ENCODE measurements around the gene CNTNAP2. TPM values are rescaled to one million over a fixed set of nuclear protein-coding genes. Genes with fewer than 3 reads are reported as not detected.

The CNTNAP2 gene
- polyA plus RNA-seq, 2 donors, result 0.41 to 0.48 TPM

DNA sequence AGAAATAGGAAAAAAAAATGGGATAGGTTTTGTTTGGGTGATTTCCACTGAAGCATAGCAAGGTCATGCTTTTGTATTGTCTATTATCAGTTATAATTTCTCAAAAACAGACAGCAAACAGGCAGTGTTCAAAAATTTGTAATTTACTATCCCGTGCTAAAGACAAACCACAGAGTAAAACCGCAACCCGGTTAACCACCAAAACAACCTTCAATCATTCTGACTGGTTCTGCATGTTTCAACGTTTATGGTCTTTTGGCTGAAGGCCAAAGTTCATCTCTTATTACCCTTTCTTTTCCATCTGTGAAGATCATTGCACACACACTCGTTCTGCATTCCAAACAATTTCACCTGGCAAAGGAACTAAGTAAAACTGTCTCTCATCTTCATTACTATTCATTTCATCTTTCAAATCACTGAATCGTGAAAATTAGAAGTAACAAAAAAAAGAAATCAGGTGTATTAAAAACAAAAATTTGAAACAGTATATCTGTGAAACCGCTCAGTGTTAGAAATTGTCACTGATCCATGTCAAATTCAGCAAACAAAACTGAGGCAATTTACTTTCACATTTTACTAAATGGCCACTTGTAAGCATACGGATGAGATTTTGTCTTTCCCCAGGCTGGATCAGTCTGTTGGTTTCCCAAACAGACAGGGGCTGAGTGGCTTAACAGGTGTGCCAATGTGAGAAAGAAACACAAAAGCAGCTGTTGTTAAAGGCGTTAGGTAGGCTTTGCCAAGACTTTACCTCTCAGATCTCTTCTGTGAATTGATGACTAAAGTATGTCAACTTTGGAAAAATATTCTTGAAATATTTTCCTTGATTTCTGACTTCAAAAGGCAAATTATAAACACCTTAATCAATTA lies 539.6 kb downstream of the CNTNAP2 start:
- no peak overlapping the region for H3K27ac ChIP-seq (ENCODE audit: low read depth in 2 of 2, low read length in 1 of 2)
- H3K27me3 ChIP-seq (ENCODE audit: control insufficient read depth in 1 of 2, insufficient read depth in 2 of 2, low read length in 2 of 2), result no peaks in the 10 kb centered on the region
- H3K4me1 ChIP-seq (ENCODE audit: control insufficient read depth in 2 of 2, insufficient read depth in 2 of 2, low read length in 1 of 2), result no peaks in the 10 kb centered on the region
- WGBS, 2 donors, result 12 to 17% methylated on average over 9 of the region's 9 CpGs
- no peaks in the 10 kb centered on the region for H3K36me3 ChIP-seq (ENCODE audit: control insufficient read depth in 2 of 2, insufficient read depth in 2 of 2, low read length in 1 of 2)
- no peaks in the 10 kb centered on the region for H3K9me3 ChIP-seq (ENCODE audit: control insufficient read depth in 2 of 2, insufficient read depth in 1 of 2, low read depth in 1 of 2, low read length in 1 of 2)
- H3K4me3 ChIP-seq (ENCODE audit: low read depth in 1 of 2, low read length in 2 of 2), result no peak overlapping the region

DNA sequence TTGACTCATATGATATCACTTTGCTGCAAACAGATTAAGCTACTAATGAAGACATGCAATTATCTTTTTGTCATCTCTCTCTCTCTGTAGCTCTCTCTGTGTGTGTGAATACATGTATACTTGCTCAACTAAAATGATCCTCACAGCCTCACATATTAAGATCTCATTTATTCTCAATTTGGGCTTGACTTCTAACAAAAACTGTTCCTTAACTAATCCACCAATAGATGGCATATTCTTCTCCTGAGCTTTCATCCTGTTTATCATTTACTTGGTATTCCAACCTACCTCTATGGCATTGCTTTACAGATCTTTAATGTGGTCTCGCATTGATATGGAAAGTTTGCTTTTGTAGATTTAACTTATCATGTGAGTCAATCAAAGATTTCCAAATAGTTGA lies 540.4 kb downstream of the CNTNAP2 start:
- no peak overlapping the region for H3K4me3 ChIP-seq (ENCODE audit: low read depth in 1 of 2, low read length in 2 of 2)
- H3K27me3 ChIP-seq (ENCODE audit: control insufficient read depth in 1 of 2, insufficient read depth in 2 of 2, low read length in 2 of 2), result no peaks in the 10 kb centered on the region
- no peaks in the 10 kb centered on the region for H3K4me1 ChIP-seq (ENCODE audit: control insufficient read depth in 2 of 2, insufficient read depth in 2 of 2, low read length in 1 of 2)
- H3K27ac ChIP-seq (ENCODE audit: low read depth in 2 of 2, low read length in 1 of 2), result no peak overlapping the region
- WGBS, 2 donors, result 91 to 93% methylated on average over 1 of the region's 1 CpG
- H3K36me3 ChIP-seq (ENCODE audit: control insufficient read depth in 2 of 2, insufficient read depth in 2 of 2, low read length in 1 of 2), result no peaks in the 10 kb centered on the region
- no peaks in the 10 kb centered on the region for H3K9me3 ChIP-seq (ENCODE audit: control insufficient read depth in 2 of 2, insufficient read depth in 1 of 2, low read depth in 1 of 2, low read length in 1 of 2)

DNA sequence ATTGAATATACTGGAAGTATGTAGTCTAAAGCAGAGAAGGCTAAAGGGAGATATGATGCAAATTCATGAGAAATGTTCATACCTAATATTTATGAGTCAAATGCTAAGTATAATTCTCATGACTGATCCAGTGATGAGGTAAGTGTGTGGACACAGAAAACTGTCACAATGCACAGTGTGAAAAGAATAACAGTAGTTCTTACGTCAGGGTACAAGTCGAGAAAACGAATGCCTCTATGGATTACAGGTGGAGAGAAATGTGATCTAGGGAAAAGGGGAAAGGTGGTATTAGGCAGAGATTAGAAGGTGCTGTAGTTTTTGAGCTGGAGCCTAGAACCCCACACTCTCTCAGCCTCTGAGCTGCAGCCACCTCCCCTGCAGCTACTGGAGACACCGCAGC lies 542.0 kb downstream of the CNTNAP2 start:
- Histone ChIP-seq H3K9me3 (ENCODE audit: control insufficient read depth in 2 of 2, insufficient read depth in 1 of 2, low read depth in 1 of 2, low read length in 1 of 2) (no peaks in the 10 kb centered on the region), H3K4me1 (ENCODE audit: control insufficient read depth in 2 of 2, insufficient read depth in 2 of 2, low read length in 1 of 2) (no peaks in the 10 kb centered on the region), H3K36me3 (ENCODE audit: control insufficient read depth in 2 of 2, insufficient read depth in 2 of 2, low read length in 1 of 2) (no peaks in the 10 kb centered on the region), H3K27me3 (ENCODE audit: control insufficient read depth in 1 of 2, insufficient read depth in 2 of 2, low read length in 2 of 2) (no peaks in the 10 kb centered on the region), H3K4me3 (ENCODE audit: low read depth in 1 of 2, low read length in 2 of 2) (no peak overlapping the region), H3K27ac (ENCODE audit: low read depth in 2 of 2, low read length in 1 of 2) (no peak overlapping the region)
- WGBS, 2 donors, result 70 to 89% methylated on average over 4 of the region's 4 CpGs

DNA sequence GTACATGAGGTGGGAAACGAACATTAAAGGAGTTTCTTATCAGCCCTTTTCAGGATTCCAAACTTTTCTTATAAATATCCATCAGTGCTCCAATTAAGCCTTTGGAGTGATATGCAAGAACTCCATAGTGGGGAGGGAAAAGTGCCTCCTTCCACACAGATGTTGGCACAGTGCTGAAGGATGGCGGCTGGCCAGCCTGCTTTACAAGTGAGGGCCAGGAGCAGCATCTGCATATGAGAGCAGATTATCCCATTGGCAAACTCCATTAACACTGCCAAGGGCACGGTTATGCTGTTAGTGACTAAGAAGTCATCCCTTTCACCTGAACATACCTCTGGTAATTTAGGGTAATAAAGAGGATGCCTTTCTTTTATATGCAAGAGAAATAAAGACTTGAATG lies 543.1 kb downstream of the CNTNAP2 start:
- H3K36me3 ChIP-seq (ENCODE audit: control insufficient read depth in 2 of 2, insufficient read depth in 2 of 2, low read length in 1 of 2), result no peaks in the 10 kb centered on the region
- H3K9me3 ChIP-seq (ENCODE audit: control insufficient read depth in 2 of 2, insufficient read depth in 1 of 2, low read depth in 1 of 2, low read length in 1 of 2), result no peaks in the 10 kb centered on the region
- H3K4me1 ChIP-seq (ENCODE audit: control insufficient read depth in 2 of 2, insufficient read depth in 2 of 2, low read length in 1 of 2), result no peaks in the 10 kb centered on the region
- H3K27ac ChIP-seq (ENCODE audit: low read depth in 2 of 2, low read length in 1 of 2), result no peak overlapping the region
- H3K4me3 ChIP-seq (ENCODE audit: low read depth in 1 of 2, low read length in 2 of 2), result no peak overlapping the region
- no peaks in the 10 kb centered on the region for H3K27me3 ChIP-seq (ENCODE audit: control insufficient read depth in 1 of 2, insufficient read depth in 2 of 2, low read length in 2 of 2)
- WGBS, 2 donors, result 63 to 69% methylated on average over 3 of the region's 3 CpGs

DNA sequence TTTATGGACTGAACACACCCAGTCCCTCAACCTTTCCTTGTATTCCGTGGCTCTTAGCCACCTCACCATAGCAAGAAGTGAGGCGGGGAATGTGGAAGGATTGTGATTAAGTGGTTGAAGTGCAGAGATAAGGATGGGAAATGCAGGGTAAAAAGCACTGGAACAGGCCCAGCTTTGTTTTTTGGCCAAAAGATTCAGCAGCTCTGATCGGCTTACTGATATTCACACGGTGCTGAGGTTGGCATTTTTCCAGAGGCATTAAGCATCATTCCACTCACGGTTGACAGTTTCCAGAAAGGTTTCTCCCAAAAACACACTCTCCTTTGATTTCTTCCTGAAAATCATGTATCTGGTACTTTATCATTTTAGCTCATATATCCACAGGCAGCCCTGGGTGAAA lies 544.2 kb downstream of the CNTNAP2 start:
- Histone ChIP-seq H3K4me1 (ENCODE audit: control insufficient read depth in 2 of 2, insufficient read depth in 2 of 2, low read length in 1 of 2) (no peaks in the 10 kb centered on the region), H3K27me3 (ENCODE audit: control insufficient read depth in 1 of 2, insufficient read depth in 2 of 2, low read length in 2 of 2) (no peaks in the 10 kb centered on the region), H3K27ac (ENCODE audit: low read depth in 2 of 2, low read length in 1 of 2) (no peak overlapping the region), H3K9me3 (ENCODE audit: control insufficient read depth in 2 of 2, insufficient read depth in 1 of 2, low read depth in 1 of 2, low read length in 1 of 2) (no peaks in the 10 kb centered on the region), H3K4me3 (ENCODE audit: low read depth in 1 of 2, low read length in 2 of 2) (no peak overlapping the region), H3K36me3 (ENCODE audit: control insufficient read depth in 2 of 2, insufficient read depth in 2 of 2, low read length in 1 of 2) (no peaks in the 10 kb centered on the region)
- WGBS, 2 donors, result 36 to 44% methylated on average over 5 of the region's 5 CpGs

DNA sequence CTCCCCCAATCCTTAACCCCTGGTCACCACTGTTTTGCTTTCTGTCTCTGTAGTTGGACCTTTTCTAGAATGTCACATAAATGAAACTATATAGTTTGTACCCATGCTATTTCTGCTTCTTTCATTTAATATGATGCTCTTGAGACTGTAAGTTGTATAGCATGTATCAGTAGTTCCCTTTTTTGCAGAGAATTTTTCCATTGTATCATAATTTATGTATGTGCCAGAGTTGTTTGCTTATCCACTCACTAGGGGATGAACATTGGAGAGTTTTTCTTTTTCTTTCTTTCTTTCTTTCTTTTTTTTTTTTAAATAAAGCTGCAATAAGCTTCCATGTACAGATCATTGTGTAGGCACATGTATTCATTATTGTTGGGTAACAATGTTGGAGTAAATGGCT lies 544.8 kb downstream of the CNTNAP2 start:
- Histone ChIP-seq H3K9me3 (ENCODE audit: control insufficient read depth in 2 of 2, insufficient read depth in 1 of 2, low read depth in 1 of 2, low read length in 1 of 2) (no peaks in the 10 kb centered on the region), H3K27me3 (ENCODE audit: control insufficient read depth in 1 of 2, insufficient read depth in 2 of 2, low read length in 2 of 2) (no peaks in the 10 kb centered on the region), H3K27ac (ENCODE audit: low read depth in 2 of 2, low read length in 1 of 2) (no peak overlapping the region), H3K4me3 (ENCODE audit: low read depth in 1 of 2, low read length in 2 of 2) (no peak overlapping the region), H3K36me3 (ENCODE audit: control insufficient read depth in 2 of 2, insufficient read depth in 2 of 2, low read length in 1 of 2) (no peaks in the 10 kb centered on the region), H3K4me1 (ENCODE audit: control insufficient read depth in 2 of 2, insufficient read depth in 2 of 2, low read length in 1 of 2) (no peaks in the 10 kb centered on the region)

DNA sequence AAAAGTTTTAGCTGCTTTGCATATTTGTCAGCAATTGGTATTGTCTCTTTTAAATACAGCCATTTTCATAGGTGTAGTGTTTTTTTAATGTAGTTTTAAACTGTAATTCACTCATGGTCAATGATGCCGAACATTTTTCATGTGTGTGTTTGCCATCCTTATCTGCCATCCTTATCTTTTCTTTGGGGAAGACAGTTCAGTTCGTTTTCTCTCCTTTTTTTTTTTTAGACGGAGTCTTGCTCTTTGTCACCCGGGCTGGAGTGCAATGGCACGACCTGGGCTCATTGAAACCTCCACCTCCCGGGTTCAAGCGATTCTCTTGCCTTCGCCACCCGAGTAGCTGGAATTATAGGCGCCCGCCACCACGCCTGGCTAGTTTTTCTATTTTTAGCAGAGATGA lies 545.3 kb downstream of the CNTNAP2 start:
- H3K27me3 ChIP-seq (ENCODE audit: control insufficient read depth in 1 of 2, insufficient read depth in 2 of 2, low read length in 2 of 2), result no peaks in the 10 kb centered on the region
- no peaks in the 10 kb centered on the region for H3K4me1 ChIP-seq (ENCODE audit: control insufficient read depth in 2 of 2, insufficient read depth in 2 of 2, low read length in 1 of 2)
- no peak overlapping the region for H3K4me3 ChIP-seq (ENCODE audit: low read depth in 1 of 2, low read length in 2 of 2)
- 73 to 77% methylated on average over 12 of the region's 12 CpGs for WGBS, 2 donors
- no peaks in the 10 kb centered on the region for H3K36me3 ChIP-seq (ENCODE audit: control insufficient read depth in 2 of 2, insufficient read depth in 2 of 2, low read length in 1 of 2)
- no peaks in the 10 kb centered on the region for H3K9me3 ChIP-seq (ENCODE audit: control insufficient read depth in 2 of 2, insufficient read depth in 1 of 2, low read depth in 1 of 2, low read length in 1 of 2)
- no peak overlapping the region for H3K27ac ChIP-seq (ENCODE audit: low read depth in 2 of 2, low read length in 1 of 2)

DNA sequence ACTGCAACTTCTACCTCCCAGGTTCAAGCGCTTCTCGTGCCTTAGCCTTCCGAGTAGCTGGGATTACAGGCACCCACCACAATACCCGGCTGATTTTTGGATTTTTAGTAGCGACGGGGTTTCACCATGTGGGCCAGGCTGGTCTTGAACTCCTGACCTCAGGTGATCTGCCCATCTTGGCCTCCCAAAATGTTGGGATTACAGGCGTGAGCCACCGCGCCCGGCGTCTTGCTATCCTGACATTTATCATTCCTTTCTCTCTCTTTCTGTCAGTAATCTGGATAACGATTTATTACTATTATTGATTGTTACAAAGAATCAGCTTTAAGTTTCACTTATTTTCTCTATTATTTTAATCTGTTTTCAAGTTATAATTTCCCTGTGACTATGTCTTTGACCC lies 548.4 kb downstream of the CNTNAP2 start:
- H3K4me1 ChIP-seq (ENCODE audit: control insufficient read depth in 2 of 2, insufficient read depth in 2 of 2, low read length in 1 of 2), result no peaks in the 10 kb centered on the region
- no peak overlapping the region for H3K4me3 ChIP-seq (ENCODE audit: low read depth in 1 of 2, low read length in 2 of 2)
- no peaks in the 10 kb centered on the region for H3K27me3 ChIP-seq (ENCODE audit: control insufficient read depth in 1 of 2, insufficient read depth in 2 of 2, low read length in 2 of 2)
- WGBS, 2 donors, result 89 to 94% methylated on average over 12 of the region's 12 CpGs
- H3K9me3 ChIP-seq (ENCODE audit: control insufficient read depth in 2 of 2, insufficient read depth in 1 of 2, low read depth in 1 of 2, low read length in 1 of 2), result no peaks in the 10 kb centered on the region
- no peaks in the 10 kb centered on the region for H3K36me3 ChIP-seq (ENCODE audit: control insufficient read depth in 2 of 2, insufficient read depth in 2 of 2, low read length in 1 of 2)
- H3K27ac ChIP-seq (ENCODE audit: low read depth in 2 of 2, low read length in 1 of 2), result no peak overlapping the region

DNA sequence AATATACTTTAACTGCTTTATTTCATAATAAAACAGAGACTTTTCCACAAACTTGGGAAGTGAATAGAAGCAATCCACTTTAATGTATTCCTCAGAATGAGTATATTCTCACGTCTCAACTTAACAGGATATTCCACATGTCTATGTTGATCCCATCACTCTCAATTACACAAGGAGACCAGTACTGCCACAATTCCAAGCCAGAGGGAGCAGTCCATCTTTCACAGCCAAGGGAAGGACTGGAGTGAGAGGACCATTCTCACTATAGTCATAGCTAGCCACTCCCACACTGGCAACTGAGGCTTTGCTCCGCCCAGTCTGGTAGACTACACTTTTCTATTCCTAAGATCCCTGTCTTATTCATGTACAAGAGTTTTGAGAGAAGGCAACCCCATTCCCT lies 553.9 kb downstream of the CNTNAP2 start:
- no peaks in the 10 kb centered on the region for H3K36me3 ChIP-seq (ENCODE audit: control insufficient read depth in 2 of 2, insufficient read depth in 2 of 2, low read length in 1 of 2)
- no peaks in the 10 kb centered on the region for H3K27me3 ChIP-seq (ENCODE audit: control insufficient read depth in 1 of 2, insufficient read depth in 2 of 2, low read length in 2 of 2)
- WGBS, 2 donors, result 87 to 89% methylated on average over 2 of the region's 2 CpGs

DNA sequence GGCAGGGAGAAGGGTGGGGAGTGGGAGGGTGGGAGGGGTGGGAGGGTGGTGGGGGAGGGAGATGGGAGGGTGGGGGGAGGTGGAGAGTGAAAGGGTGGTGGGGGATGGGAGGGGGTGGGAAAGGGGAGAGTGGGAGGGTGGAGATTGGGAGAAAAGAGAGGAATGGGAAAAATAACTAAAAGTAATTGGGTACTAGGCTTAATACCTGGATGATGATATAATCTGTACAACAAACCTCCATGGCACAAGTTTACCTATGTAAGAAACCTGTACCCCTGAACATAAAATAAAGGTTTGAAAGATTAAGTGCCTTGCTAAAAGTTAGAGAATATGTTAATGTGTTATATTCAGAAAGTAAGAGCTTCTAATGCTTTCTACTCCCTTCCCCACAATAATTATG lies 564.9 kb downstream of the CNTNAP2 start:
- no peak overlapping the region for H3K27ac ChIP-seq (ENCODE audit: low read depth in 2 of 2, low read length in 1 of 2)
- H3K4me1 ChIP-seq (ENCODE audit: control insufficient read depth in 2 of 2, insufficient read depth in 2 of 2, low read length in 1 of 2), result no peaks in the 10 kb centered on the region
- H3K4me3 ChIP-seq (ENCODE audit: low read depth in 1 of 2, low read length in 2 of 2), result no peak overlapping the region
- no peaks in the 10 kb centered on the region for H3K36me3 ChIP-seq (ENCODE audit: control insufficient read depth in 2 of 2, insufficient read depth in 2 of 2, low read length in 1 of 2)
- H3K9me3 ChIP-seq (ENCODE audit: control insufficient read depth in 2 of 2, insufficient read depth in 1 of 2, low read depth in 1 of 2, low read length in 1 of 2), result no peaks in the 10 kb centered on the region
- no peaks in the 10 kb centered on the region for H3K27me3 ChIP-seq (ENCODE audit: control insufficient read depth in 1 of 2, insufficient read depth in 2 of 2, low read length in 2 of 2)

More for the DNA sequence above, 553.9 kb downstream of the CNTNAP2 start:
- no peak overlapping the region for H3K27ac ChIP-seq (ENCODE audit: low read depth in 2 of 2, low read length in 1 of 2)
- no peaks in the 10 kb centered on the region for H3K9me3 ChIP-seq (ENCODE audit: control insufficient read depth in 2 of 2, insufficient read depth in 1 of 2, low read depth in 1 of 2, low read length in 1 of 2)
- no peaks in the 10 kb centered on the region for H3K4me1 ChIP-seq (ENCODE audit: control insufficient read depth in 2 of 2, insufficient read depth in 2 of 2, low read length in 1 of 2)
- H3K4me3 ChIP-seq (ENCODE audit: low read depth in 1 of 2, low read length in 2 of 2), result no peak overlapping the region
